Measurements from ENCODE around the gene GPR42. TPM values are rescaled to one million over a fixed set of nuclear protein-coding genes. Genes with fewer than 3 reads are reported as not detected.

The GPR42 gene
- total RNA-seq, 2 experiments from 2014 or later: 0.13 TPM; not detected in 1

DNA sequence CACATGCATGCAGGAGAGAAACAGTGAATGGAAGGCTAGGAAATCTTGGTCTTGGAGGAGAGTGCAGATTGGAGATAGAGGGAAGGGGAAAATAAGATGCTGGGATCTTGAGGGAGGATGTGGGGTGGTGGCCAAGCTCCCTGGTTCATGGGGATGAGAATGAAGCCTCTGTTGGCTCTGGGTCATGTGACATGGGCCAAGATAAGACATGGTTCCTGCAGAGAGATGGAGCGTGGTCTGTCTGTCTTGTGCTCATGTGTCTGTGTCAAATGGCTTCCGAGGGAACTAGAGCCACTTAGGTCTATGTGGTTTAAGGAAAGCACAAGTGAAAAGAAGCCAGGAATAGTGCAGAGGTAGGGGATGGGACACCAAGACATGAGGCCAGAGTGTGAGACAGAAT lies 46.4 kb downstream of the GPR42 start:
- Mint-ChIP-seq H3K27me3 (peaks cover 40% of the 10 kb centered on the region), H3K9me3 (no peaks in the 10 kb centered on the region), H3K36me3 (ENCODE audit: low read depth) (no peaks in the 10 kb centered on the region), H3K27ac (no peak overlapping the region), H3K4me3 (no peak overlapping the region), H3K4me1 (no peaks in the 10 kb centered on the region)
- POLR2A ChIA-PET: no interaction called here
- DNase-seq: no peak
- CTCF ChIA-PET: interaction anchor here (1.2 kb wide), 1 partner anchor 9 kb away, joined by 3 read pairs; no protein-coding TSS in a partner anchor

- H3K4me1 Mint-ChIP-seq: no peaks in the 10 kb centered on the region
- POLR2A ChIA-PET: no interaction called here
- no peaks in the 10 kb centered on the region for H3K9me3 Mint-ChIP-seq
- CTCF ChIA-PET: interaction anchor here (0.6 to 1.2 kb wide), 3 partner anchors 9 to 434 kb away, joined by 3 to 4 read pairs (median 3); no protein-coding TSS in a partner anchor
- H3K27me3 Mint-ChIP-seq: peaks cover 37% of the 10 kb centered on the region
- H3K36me3 Mint-ChIP-seq (ENCODE audit: low read depth): no peaks in the 10 kb centered on the region
- no peak for DNase-seq
- no peak overlapping the region for H3K4me3 Mint-ChIP-seq
- no peak overlapping the region for H3K27ac Mint-ChIP-seq
Measured at GRCh38 chr19:35417713-35418534, 47.1 kb downstream of the GPR42 start.

DNA sequence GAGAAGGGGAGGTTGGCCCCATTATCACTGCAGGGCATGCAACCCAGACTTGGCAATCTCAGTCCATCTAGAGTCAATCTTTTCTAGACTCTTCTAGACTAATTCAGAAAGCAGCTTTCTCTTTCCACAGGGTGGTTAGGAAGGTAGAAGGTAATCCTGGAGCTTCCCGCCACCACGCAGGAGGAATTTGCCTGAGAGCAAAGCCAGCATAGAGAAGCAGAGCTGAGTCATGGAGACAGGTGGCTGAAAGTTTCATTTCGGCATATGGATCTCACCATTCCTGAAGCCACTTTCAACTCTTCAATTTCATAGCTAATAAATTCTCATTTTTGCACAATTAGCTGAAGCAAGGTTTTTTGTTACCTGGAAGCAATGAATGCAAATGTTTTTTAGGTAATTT lies 48.2 kb downstream of the GPR42 start:
- CTCF ChIA-PET: interaction anchor here (0.8 to 1.4 kb wide), 2 partner anchors 50 to 76 kb away, joined by 3 read pairs; no protein-coding TSS in a partner anchor
- H3K4me1 Mint-ChIP-seq: no peaks in the 10 kb centered on the region
- POLR2A ChIA-PET: no interaction called here

GRCh38 chr19:35419805-35420204 lies 48.9 kb downstream of the GPR42 start:
- ChIA-PET POLR2A (no interaction called here), CTCF (interaction anchor here (0.8 to 1.5 kb wide), 3 partner anchors 50 to 75 kb away, joined by 3 to 6 read pairs (median 3); no protein-coding TSS in a partner anchor)
- H3K36me3 Mint-ChIP-seq (ENCODE audit: low read depth): no peaks in the 10 kb centered on the region
- no peak overlapping the region for H3K27ac Mint-ChIP-seq
- H3K27me3 Mint-ChIP-seq: peaks cover 36% of the 10 kb centered on the region
- DNase-seq: no peak
- H3K4me3 Mint-ChIP-seq: no peak overlapping the region
- no peaks in the 10 kb centered on the region for H3K4me1 Mint-ChIP-seq
- no peaks in the 10 kb centered on the region for H3K9me3 Mint-ChIP-seq

More for the DNA sequence above, 48.2 kb downstream of the GPR42 start:
- H3K36me3 Mint-ChIP-seq (ENCODE audit: low read depth): no peaks in the 10 kb centered on the region
- H3K9me3 Mint-ChIP-seq: no peaks in the 10 kb centered on the region
- H3K27me3 Mint-ChIP-seq: peaks cover 36% of the 10 kb centered on the region
- H3K4me3 Mint-ChIP-seq: no peak overlapping the region
- DNase-seq: no peak
- no peak overlapping the region for H3K27ac Mint-ChIP-seq

DNA sequence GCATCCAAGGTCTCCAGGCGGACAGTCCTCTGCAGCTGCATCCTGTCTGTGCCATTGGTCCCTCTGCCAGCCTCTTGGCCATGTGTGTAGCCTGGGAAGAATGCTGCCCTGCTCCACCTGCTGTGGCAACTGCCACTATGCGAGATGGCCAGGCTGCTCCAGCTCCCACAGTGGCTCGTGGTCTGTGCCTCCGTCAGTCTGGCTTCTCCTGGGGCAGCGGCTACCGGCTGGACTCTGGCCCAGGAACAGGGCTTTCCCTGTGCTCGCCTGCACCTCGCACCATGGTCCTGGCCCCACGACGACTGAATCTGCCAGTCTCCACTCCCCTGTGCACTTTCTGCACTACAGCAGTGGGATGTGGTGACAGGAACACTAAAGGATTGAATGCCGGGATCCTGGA lies 50.5 kb downstream of the GPR42 start:
- Mint-ChIP-seq H3K36me3 (ENCODE audit: low read depth) (no peaks in the 10 kb centered on the region), H3K4me1 (no peaks in the 10 kb centered on the region), H3K27ac (no peak overlapping the region), H3K9me3 (no peaks in the 10 kb centered on the region), H3K4me3 (no peak overlapping the region), H3K27me3 (peaks cover 31% of the 10 kb centered on the region)
- DNase-seq: no peak
- ChIA-PET CTCF (interaction anchor here (0.9 to 1.5 kb wide), 3 partner anchors 48 to 74 kb away, joined by 3 to 6 read pairs (median 4); no protein-coding TSS in a partner anchor), POLR2A (no interaction called here)

Other genes with a start within 250 kb of the GPR42 start
- gene LGI4, start 236.0 kb upstream of the GPR42 start, total RNA-seq: under 1 TPM; 0.55 to 0.68 TPM
- gene FXYD1, start 232.2 kb upstream of the GPR42 start, total RNA-seq: 1 to 10 TPM; 3.3 to 3.6 TPM
- gene FXYD7, start 227.8 kb upstream of the GPR42 start, total RNA-seq: 1 to 10 TPM; 8.3 to 8.8 TPM
- gene FXYD5, start 216.3 kb upstream of the GPR42 start, total RNA-seq: 100 to 1,000 TPM; 588 to 589 TPM
- gene FAM187B, start 142.3 kb upstream of the GPR42 start, total RNA-seq: not detected
- gene LSR, start 122.1 kb upstream of the GPR42 start, total RNA-seq: 10 to 100 TPM; 13.2 to 13.3 TPM
- 100 to 1,000 TPM; 164 to 172 TPM for gene USF2, start 102.1 kb upstream of the GPR42 start, total RNA-seq
- under 1 TPM; 0.38 to 0.43 TPM for gene HAMP, start 88.5 kb upstream of the GPR42 start, total RNA-seq
- gene MAG, start 78.9 kb upstream of the GPR42 start, total RNA-seq: not detected
- under 1 TPM; 0.63 to 0.76 TPM for gene CD22, start 41.9 kb upstream of the GPR42 start, total RNA-seq
- not detected for gene FFAR1, start 23.2 kb upstream of the GPR42 start, total RNA-seq
- gene FFAR3, start 12.6 kb upstream of the GPR42 start, total RNA-seq: under 1 TPM; 0.63 to 0.78 TPM
- gene FFAR2, start 77.2 kb downstream of the GPR42 start, total RNA-seq: not detected
- gene KRTDAP, start 119.4 kb downstream of the GPR42 start, total RNA-seq: not detected
- not detected for gene DMKN, start 142.6 kb downstream of the GPR42 start, total RNA-seq
- not detected for gene SBSN, start 157.2 kb downstream of the GPR42 start, total RNA-seq
- gene GAPDHS, start 162.4 kb downstream of the GPR42 start, total RNA-seq: not detected
- gene TMEM147, start 174.6 kb downstream of the GPR42 start, total RNA-seq: 10 to 100 TPM; 39.6 to 47.4 TPM
- not detected for gene ATP4A, start 192.6 kb downstream of the GPR42 start, total RNA-seq
- gene PMIS2, start 215.1 kb downstream of the GPR42 start, total RNA-seq: not detected
- 10 to 100 TPM; 45.3 to 46.5 TPM for gene HAUS5, start 241.7 kb downstream of the GPR42 start, total RNA-seq